Stimulated activated CD4-positive, alpha-beta T cell treated with anti-CD3 and anti-CD28 coated beads, TNF-alpha, amount 100 ng/mL, for 4 hours (primary cell): ENCODE data around the gene PLEKHG7.
"Not testable (repeated sequence)": the region's sequence is repeated elsewhere in the genome, so short reads cannot be mapped to it uniquely, and the experiment has no call there.

Source experiments
- DNase-seq, 3 experiments: peaks; one replicate each; pipeline ENCODE4 v3.0.0-alpha.2; 2020; ENCODE audit warnings: low read depth in 3 of 3

PLEKHG7 gene

GRCh38 chr12:92702754-92703679, at the start of gene PLEKHG7:
PLEKHG7 (plus strand) TSS chr12:92702989; CDS start chr12:92706632, 3,643 bp downstream.
- no peak for DNase-seq

- not testable (repeated sequence) for DNase-seq
Observed at GRCh38 chr12:92654256-92654655, 48.5 kb upstream of the PLEKHG7 start.

GRCh38 chr12:92654929-92655328, 47.9 kb upstream of the PLEKHG7 start:
- DNase-seq = no peak

GRCh38 chr12:92656911-92657310, 45.9 kb upstream of the PLEKHG7 start:
- DNase-seq = no peak

GRCh38 chr12:92657770-92658169, 45.0 kb upstream of the PLEKHG7 start:
- DNase-seq = no peak

- no peak for DNase-seq
Observed at GRCh38 chr12:92658611-92659010, 44.2 kb upstream of the PLEKHG7 start.

- no peak for DNase-seq
Observed at GRCh38 chr12:92661269-92661668, 41.5 kb upstream of the PLEKHG7 start.

GRCh38 chr12:92665496-92665895, 37.3 kb upstream of the PLEKHG7 start:
- DNase-seq = no peak

- no peak for DNase-seq
Observed at GRCh38 chr12:92668739-92669138, 34.0 kb upstream of the PLEKHG7 start.

GRCh38 chr12:92671524-92671923, 31.3 kb upstream of the PLEKHG7 start:
- DNase-seq = not testable (repeated sequence)

GRCh38 chr12:92673756-92674155, 29.0 kb upstream of the PLEKHG7 start:
- DNase-seq = no peak

- no peak for DNase-seq
Observed at GRCh38 chr12:92674500-92674899, 28.3 kb upstream of the PLEKHG7 start.

- no peak for DNase-seq
Observed at GRCh38 chr12:92675092-92675865, 27.5 kb upstream of the PLEKHG7 start.

GRCh38 chr12:92676710-92677109, 26.1 kb upstream of the PLEKHG7 start:
- DNase-seq = no peak

GRCh38 chr12:92690601-92691000, 12.2 kb upstream of the PLEKHG7 start:
- no peak for DNase-seq

- DNase-seq = no peak
Observed at GRCh38 chr12:92695056-92695455, 7.7 kb upstream of the PLEKHG7 start.

- no peak for DNase-seq
Observed at GRCh38 chr12:92695577-92695976, 7.2 kb upstream of the PLEKHG7 start.

GRCh38 chr12:92696216-92696615, 6.6 kb upstream of the PLEKHG7 start:
- DNase-seq = no peak

- DNase-seq = no peak
Observed at GRCh38 chr12:92698474-92698873, 4.3 kb upstream of the PLEKHG7 start.

GRCh38 chr12:92701441-92701840, 1.3 kb upstream of the PLEKHG7 start:
- DNase-seq = no peak

- no peak for DNase-seq
Observed at GRCh38 chr12:92703786-92704185, 997 bp downstream of the PLEKHG7 start.

- DNase-seq = no peak
Observed at GRCh38 chr12:92706594-92706993, 3.8 kb downstream of the PLEKHG7 start.

- no peak for DNase-seq
Observed at GRCh38 chr12:92707926-92708325, 5.1 kb downstream of the PLEKHG7 start.
